ENCODE results near the gene DYSF.

GRCh38 chr2:71410696-71411095 is 42.7 kb upstream of the DYSF start:
- TF ChIP-seq CTCF (IDR thresholded peaks at IDR 0.05) (no peak), POLR2A (IDR thresholded peaks at IDR 0.05) (no peak)

All from esophagus squamous epithelium (tissue), 4 donors.